22Rv1 (cell line): ENCODE measurements around the gene SFTPA1.
"Not testable (repeated sequence)": the region's sequence is repeated elsewhere in the genome, so short reads cannot be mapped to it uniquely, and the experiment has no call there.

Experiments used
- H3K27ac ChIP-seq: fragments of 450-650 bp; 2 replicates; pipeline ENCODE4 v1.5.1; 2017
- CTCF ChIP-seq: fragments of 450-650 bp; IDR thresholded peaks from 2 replicates; pipeline ENCODE4 v1.5.1; 2017; ENCODE audit warnings: mild to moderate bottlenecking
- ZFX ChIP-seq: fragments of 450-650 bp; IDR thresholded peaks from 2 replicates; pipeline ENCODE4 v1.6.1; 2017; ENCODE audit warnings: antibody characterized with exemption, borderline replicate concordance

SFTPA1 gene

DNA sequence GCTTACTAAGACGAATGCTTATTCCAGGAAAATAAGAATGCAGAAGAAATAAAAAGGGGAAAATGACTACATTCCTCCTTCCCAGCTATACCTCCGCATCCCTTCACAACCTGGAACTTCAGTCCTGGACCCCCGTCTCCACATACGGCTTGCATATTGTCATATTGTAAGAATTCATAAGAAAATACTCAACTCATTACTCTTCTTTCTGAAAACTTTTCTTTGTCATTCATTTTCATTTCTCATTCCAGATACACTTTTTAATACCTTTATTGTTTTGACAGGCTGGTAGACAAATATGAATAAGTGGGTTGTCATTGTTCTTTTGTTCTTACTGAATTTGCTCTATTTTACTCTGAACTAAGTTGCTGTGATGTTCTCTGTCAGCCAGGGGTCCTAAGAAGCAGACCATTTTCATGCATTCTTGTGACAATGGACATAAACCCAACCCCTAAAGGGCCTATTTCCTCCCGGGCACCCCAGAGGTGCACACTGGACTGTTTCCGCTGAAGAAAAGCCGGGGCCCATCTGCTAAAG lies 27.2 kb upstream of the SFTPA1 start:
- H3K27ac ChIP-seq: no peak overlapping the region
- TF ChIP-seq CTCF (no peak), ZFX (no peak)

DNA sequence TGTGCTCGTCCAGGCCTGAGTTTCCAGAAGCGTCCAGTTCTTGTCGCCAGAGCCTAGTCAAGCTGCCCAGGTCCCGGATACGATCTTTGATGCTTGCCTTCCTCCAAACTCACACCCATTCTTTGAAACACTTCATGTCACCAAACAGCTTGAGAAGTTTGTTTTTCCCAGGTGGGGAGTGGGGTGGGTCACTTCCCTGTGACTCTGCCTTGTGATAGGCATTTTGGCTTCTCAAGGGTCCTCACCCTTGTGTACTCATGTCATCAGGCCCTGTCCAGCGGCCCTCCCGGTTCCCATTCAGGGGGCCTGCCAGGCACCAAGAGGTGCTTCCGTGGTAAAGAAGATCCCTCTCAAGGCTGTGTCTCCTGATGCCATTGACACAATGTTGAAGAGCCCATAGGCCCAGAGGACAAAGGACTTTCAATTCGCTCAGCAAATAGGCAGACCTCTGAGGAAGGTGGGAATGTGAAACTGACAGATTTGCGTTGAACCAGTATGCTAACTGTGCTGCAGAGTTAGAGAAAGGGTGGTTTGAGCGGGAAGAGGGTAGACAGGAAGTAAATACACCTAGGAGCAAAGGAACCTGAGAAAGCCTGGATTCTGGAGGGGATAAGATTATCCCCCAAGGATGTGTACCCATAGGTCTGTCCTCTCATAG lies 24.7 kb upstream of the SFTPA1 start:
- no peak for TF ChIP-seq CTCF
- TF ChIP-seq ZFX: no peak
- no peak overlapping the region for H3K27ac ChIP-seq

DNA sequence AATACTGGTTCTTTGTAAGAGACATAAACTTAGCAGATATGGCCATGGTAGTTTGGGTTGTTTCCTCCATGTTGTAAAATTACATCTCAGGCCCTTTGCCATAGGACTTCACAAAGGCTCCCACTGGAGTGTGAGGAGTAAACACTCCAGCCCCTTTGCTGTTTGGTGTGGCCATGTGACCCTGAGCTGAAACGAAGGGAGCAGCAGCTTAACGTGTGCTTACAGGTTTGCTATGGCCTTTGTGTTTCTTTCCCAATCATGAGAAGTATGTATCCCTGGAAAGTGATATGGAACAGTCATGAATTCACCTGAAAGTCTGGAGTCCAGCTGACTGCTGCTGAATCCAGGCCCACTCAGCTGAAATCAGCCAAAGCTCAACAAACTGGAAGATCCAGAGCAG lies 23.8 kb upstream of the SFTPA1 start:
- H3K27ac ChIP-seq: no peak overlapping the region
- no peak for TF ChIP-seq CTCF
- TF ChIP-seq ZFX: no peak

GRCh38 chr10:79588800-79589199 lies 21.9 kb upstream of the SFTPA1 start:
- no peak overlapping the region for H3K27ac ChIP-seq
- TF ChIP-seq CTCF: no peak
- TF ChIP-seq ZFX: no peak

- no peak for TF ChIP-seq ZFX
- TF ChIP-seq CTCF: no peak
- no peak overlapping the region for H3K27ac ChIP-seq
These were observed 17.4 kb upstream of the SFTPA1 start for GRCh38 chr10:79593377-79593776.

- not testable (repeated sequence) for H3K27ac ChIP-seq
These were observed 16.2 kb upstream of the SFTPA1 start for GRCh38 chr10:79594565-79594964.

GRCh38 chr10:79595510-79595909 lies 15.2 kb upstream of the SFTPA1 start:
- no peak for TF ChIP-seq CTCF
- no peak for TF ChIP-seq ZFX
- no peak overlapping the region for H3K27ac ChIP-seq

DNA sequence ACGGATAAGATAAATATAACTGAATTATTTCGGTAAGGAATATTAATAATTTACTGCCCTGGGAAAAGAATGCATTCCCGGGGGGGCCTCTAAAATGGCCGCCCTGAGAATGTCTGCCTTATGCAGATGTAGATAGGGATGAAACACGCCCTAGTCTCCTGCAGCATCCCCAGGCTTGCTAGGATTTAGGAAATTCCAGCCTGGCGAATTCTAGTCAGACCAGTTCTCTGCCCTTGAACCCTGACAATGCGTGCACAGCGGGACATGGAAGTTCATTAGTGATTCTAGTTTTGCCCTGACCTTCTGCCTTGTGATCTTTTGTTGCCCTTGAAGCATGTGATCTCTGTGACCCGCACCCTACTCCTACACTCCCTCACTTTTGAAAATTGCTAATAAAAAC lies 11.1 kb upstream of the SFTPA1 start:
- not testable (repeated sequence) for H3K27ac ChIP-seq
